Pancreas (tissue), 10 donors: ENCODE measurements around the gene SETBP1. TPM values are rescaled to one million over a fixed set of nuclear protein-coding genes. Genes with fewer than 3 reads are reported as not detected.

Source experiments
- ATAC-seq, 4 donors: fragments of 200-7000 bp; cut with Tn5 transposase; one replicate each; pipeline versions ENCODE4 v1.8.0 to v1.9.1; 2020; ENCODE audit warnings: mild to moderate bottlenecking in 4 of 4, moderate library complexity in 4 of 4
- DNase-seq, 6 donors: peaks; one replicate each; pipeline ENCODE4 v3.0.0-alpha.2; 2020
- FAIRE-seq: peaks from 2 replicates; lab custom pipeline; 2012; peaks lifted over from hg19 to GRCh38; lab: Jason Lieb, UNC
- H3K27ac ChIP-seq, 4 donors: fragments of 200-600 bp; sonication (generic); 1 replicate in 3 of 4; 2 replicates in 1 of 4; pipeline versions ENCODE4 v1.5.0 to v1.8.0; 2020
- H3K27me3 ChIP-seq, 4 donors: fragments of 200-600 bp; one replicate each; pipeline ENCODE4 v1.8.0; 2021
- H3K36me3 ChIP-seq, 3 donors: fragments of 200-600 bp; sonication (generic) in 1 of 3; one replicate each; pipeline versions ENCODE4 v1.5.0 to v1.8.0; 2020 to 2021
- H3K4me1 ChIP-seq, 3 donors: fragments of 200-600 bp; one replicate each; pipeline ENCODE4 v1.8.0; 2021
- H3K4me3 ChIP-seq, 4 donors: fragments of 200-600 bp; sonication (generic) in 2 of 4; one replicate each; pipeline versions ENCODE4 v1.5.0 to v1.8.0; 2020 to 2021
- H3K9me3 ChIP-seq, 4 donors: fragments of 200-600 bp; one replicate each; pipeline ENCODE4 v1.8.0; 2021
- CTCF ChIP-seq, 4 donors: fragments of 200-600 bp; sonication (generic) in 3 of 4; IDR thresholded peaks; one replicate each; pipeline versions ENCODE4 v1.5.0 to v1.8.0; 2021; ENCODE audit warnings: antibody characterized with exemption in 4 of 4
- WGBS, 2 donors: extraction: QIAGEN DNeasy Blood & Tissue Kit; methylation state at CpG; one replicate each; pipeline ENCODE4 v1.1.7; 2013; 5-methylcytosine and 5-hydroxymethylcytosine counted together
- intact Hi-C, 3 donors: fragments of 100-400 bp; cut with DNase I; formaldehyde crosslinking; loops; one replicate each; pipeline versions ENCODE4 v1.11.1 to v1.14.2; 2022
- polyA plus RNA-seq, 2 donors: library from polyadenylated mRNA; stranded (reverse); fragments of 200-250 nt; gene quantifications; one replicate each; pipeline ENCODE4 v1.2.3, GENCODE V29; 2013
- total RNA-seq, 6 donors: library from RNA; stranded (reverse); fragmentation: NEBNext Ultra II Directional in 4 of 6; extraction: Animal tissue kit (Norgen Biotek cat#: 25700) in 4 of 6; gene quantifications; one replicate each; pipeline versions ENCODE4 v1.2.1 to v1.2.4, GENCODE V29; 2021 to 2023
- donor health status: healthy with polysubstance abuse.
- donor health status: DM: no; HTN: no; CAD: no; lungs with moderate emphysema.
- donor health status: DM: no; HTN: no; CAD: no.
- donor health status: control.
- donor health status: control.
- donor health status: Bipolar disorder and iron deficiency.
- donor health status: DM: yes; HTN: yes; CAD: no.
- donor health status: DM: no; HTN: no; CAD: no.
- donor health status: DM: no; HTN: no; CAD: no.
- donor health status: DM: yes; HTN: yes; CAD: no.

The SETBP1 gene
- total and polyA plus RNA-seq, 8 donors, result 3.9 to 24.0 (median 18.1) TPM

- intact Hi-C loops, result no loop called here
- FAIRE-seq (no peak), DNase-seq (no peak), ATAC-seq (no peak)
- Histone ChIP-seq H3K27ac (no peak overlapping the region), H3K27me3 (no peaks in the 10 kb centered on the region), H3K4me1 (peaks cover 6 to 14% (median 9%) of the 10 kb centered on the region in 3 donors), H3K4me3 (no peak overlapping the region), H3K36me3 (no peaks in the 10 kb centered on the region), H3K9me3 (no peaks in the 10 kb centered on the region)
- 91 to 99% methylated on average over 6 of the region's 6 CpGs for WGBS, 2 donors
- no peak for TF ChIP-seq CTCF (IDR thresholded peaks at IDR 0.05)
Measured at GRCh38 chr18:44855681-44856080, 175.0 kb downstream of the SETBP1 start.

GRCh38 chr18:44856157-44856556, 175.5 kb downstream of the SETBP1 start:
- FAIRE-seq (no peak), ATAC-seq (no peak), DNase-seq (no peak)
- Histone ChIP-seq H3K27me3 (no peaks in the 10 kb centered on the region), H3K27ac (no peak overlapping the region), H3K36me3 (no peaks in the 10 kb centered on the region), H3K9me3 (no peaks in the 10 kb centered on the region), H3K4me3 (no peak overlapping the region), H3K4me1 (peaks cover 6 to 14% (median 9%) of the 10 kb centered on the region in 3 donors)
- no peak for TF ChIP-seq CTCF (IDR thresholded peaks at IDR 0.05)
- WGBS, 2 donors, result 39 to 40% methylated on average over 1 of the region's 1 CpG
- intact Hi-C loops, result no loop called here

GRCh38 chr18:44857081-44857480, 176.4 kb downstream of the SETBP1 start:
- H3K27ac ChIP-seq, result no peak overlapping the region
- DNase-seq, result no peak
- H3K27me3 ChIP-seq, result no peaks in the 10 kb centered on the region
- no peak for FAIRE-seq
- no peak overlapping the region for H3K4me3 ChIP-seq
- peaks cover 6 to 14% (median 9%) of the 10 kb centered on the region in 3 donors for H3K4me1 ChIP-seq
- WGBS, 2 donors, result 56 to 60% methylated on average over 2 of the region's 2 CpGs
- no peak for ATAC-seq
- no peak for TF ChIP-seq CTCF (IDR thresholded peaks at IDR 0.05)
- no peaks in the 10 kb centered on the region for H3K36me3 ChIP-seq
- H3K9me3 ChIP-seq, result no peaks in the 10 kb centered on the region
- intact Hi-C loops, result no loop called here

GRCh38 chr18:44857744-44858491, 177.2 kb downstream of the SETBP1 start:
- intact Hi-C loops, result no loop called here
- 89 to 94% methylated on average over 5 of the region's 5 CpGs for WGBS, 2 donors
- no peak for DNase-seq
- no peak overlapping the region for H3K4me3 ChIP-seq
- no peak for ATAC-seq
- no peaks in the 10 kb centered on the region for H3K9me3 ChIP-seq
- H3K27me3 ChIP-seq, result no peaks in the 10 kb centered on the region
- no peak overlapping the region for H3K27ac ChIP-seq
- TF ChIP-seq CTCF (IDR thresholded peaks at IDR 0.05), result no peak
- no peak for FAIRE-seq
- H3K36me3 ChIP-seq, result no peaks in the 10 kb centered on the region
- H3K4me1 ChIP-seq, result peaks cover 6 to 10% (median 9%) of the 10 kb centered on the region in 3 donors

- FAIRE-seq (no peak), ATAC-seq (peak; percentile 35 to 80 (median 50)), DNase-seq (no peak)
- no peak for TF ChIP-seq CTCF (IDR thresholded peaks at IDR 0.05)
- no peaks in the 10 kb centered on the region for H3K9me3 ChIP-seq
- peaks cover 6 to 9% (median 8%) of the 10 kb centered on the region in 3 donors for H3K4me1 ChIP-seq
- intact Hi-C loops, result no loop called here
- no peaks in the 10 kb centered on the region for H3K27me3 ChIP-seq
- H3K36me3 ChIP-seq, result no peaks in the 10 kb centered on the region
- no peak overlapping the region for H3K4me3 ChIP-seq
- H3K27ac ChIP-seq, result no peak overlapping the region
Measured at GRCh38 chr18:44859263-44859662, 178.6 kb downstream of the SETBP1 start.
